DOHH2 (cell line): ENCODE data around the gene LYZL1.

Experiments
- CTCF ChIP-seq: fragments of 200-600 bp; sonication (generic); IDR thresholded peaks from one replicate; pipeline ENCODE4 v1.5.1; 2014; ENCODE audit warnings: antibody characterized with exemption, mild to moderate bottlenecking, low read depth, low read length; ENCODE audit not compliant: poor library complexity, severe bottlenecking
- EZH2phosphoT487 ChIP-seq: fragments of 200-600 bp; sonication (generic); IDR thresholded peaks from 2 replicates; pipeline ENCODE4 v1.6.1; 2017; ENCODE audit warnings: borderline replicate concordance, mild to moderate bottlenecking, antibody characterized with exemption, low read length, moderate library complexity, mixed read lengths

- TF ChIP-seq CTCF, result no peak
- no peak for TF ChIP-seq EZH2phosphoT487
Observed at GRCh38 chr10:29246449-29246848, 42.4 kb upstream of the LYZL1 start.
